HG03045 (cell line): ENCODE measurements around the gene ZC4H2.
"Not testable (repeated sequence)": the region's sequence is repeated elsewhere in the genome, so short reads cannot be mapped to it uniquely, and the experiment has no call there.

Experiments used
- ATAC-seq: cut with Tn5 transposase; IDR thresholded peaks from one replicate; pipeline ENCODE4 v1.9.1; 2021; ENCODE audit warnings: mild to moderate bottlenecking, moderate library complexity; ENCODE audit not compliant: unreplicated experiment

ZC4H2 gene, protein sequence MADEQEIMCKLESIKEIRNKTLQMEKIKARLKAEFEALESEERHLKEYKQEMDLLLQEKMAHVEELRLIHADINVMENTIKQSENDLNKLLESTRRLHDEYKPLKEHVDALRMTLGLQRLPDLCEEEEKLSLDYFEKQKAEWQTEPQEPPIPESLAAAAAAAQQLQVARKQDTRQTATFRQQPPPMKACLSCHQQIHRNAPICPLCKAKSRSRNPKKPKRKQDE

DNA sequence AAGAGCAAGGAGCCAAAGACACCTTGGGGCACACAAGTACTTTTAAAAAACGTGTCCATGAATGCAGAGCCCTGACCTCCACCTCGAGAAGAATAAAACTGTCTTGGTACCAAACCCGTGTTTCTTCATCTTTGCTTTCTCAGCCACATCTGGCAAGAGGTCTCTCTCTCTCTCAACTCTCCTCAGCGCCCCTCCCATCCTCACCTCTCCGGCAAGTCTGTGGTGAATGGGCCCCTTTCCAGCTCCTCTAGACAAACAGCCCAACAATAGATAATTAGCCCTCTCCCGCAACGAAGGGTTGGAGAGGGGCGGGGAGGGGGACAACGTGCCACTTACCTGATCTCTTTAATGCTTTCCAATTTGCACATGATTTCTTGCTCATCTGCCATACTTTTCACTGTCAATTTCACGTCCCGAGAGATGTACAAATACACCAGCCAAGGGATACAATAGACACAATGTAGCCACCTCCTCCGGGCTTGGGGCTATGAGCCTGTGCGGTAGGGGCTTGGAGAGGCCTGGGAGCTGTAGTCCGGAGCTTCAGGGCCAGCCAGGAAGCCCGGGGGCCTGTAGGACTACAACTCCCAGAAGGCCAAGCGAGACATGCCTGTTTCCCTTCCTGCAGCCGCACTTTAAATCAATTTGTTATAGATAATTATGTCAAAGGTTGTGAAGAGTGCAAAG, at the start of gene ZC4H2:
TSS of gene ZC4H2 (minus strand) at position 462 of the 684 bp plus-strand sequence. CDS start at position 389, 73 bp downstream.
- ATAC-seq, result peak; percentile 100

DNA sequence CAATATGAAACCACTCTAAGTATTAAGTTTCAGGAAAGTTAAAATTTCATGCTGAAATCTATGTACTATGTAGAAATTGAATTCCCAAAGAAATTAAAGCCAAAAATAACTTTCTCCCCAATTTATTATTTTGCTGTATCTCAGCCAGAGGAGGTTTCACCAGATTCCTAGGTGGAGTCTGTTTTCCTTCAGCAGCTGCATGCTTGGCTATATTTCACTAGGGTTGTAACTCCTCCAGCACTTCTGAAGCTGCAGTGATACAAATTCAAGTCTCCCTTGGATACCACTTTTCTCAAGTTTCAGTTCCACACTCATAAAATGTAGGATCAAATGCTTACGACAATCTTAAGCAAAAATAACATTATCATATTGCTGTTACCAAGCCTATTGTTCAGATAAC, 41.2 kb upstream of the ZC4H2 start:
- ATAC-seq, result no peak

DNA sequence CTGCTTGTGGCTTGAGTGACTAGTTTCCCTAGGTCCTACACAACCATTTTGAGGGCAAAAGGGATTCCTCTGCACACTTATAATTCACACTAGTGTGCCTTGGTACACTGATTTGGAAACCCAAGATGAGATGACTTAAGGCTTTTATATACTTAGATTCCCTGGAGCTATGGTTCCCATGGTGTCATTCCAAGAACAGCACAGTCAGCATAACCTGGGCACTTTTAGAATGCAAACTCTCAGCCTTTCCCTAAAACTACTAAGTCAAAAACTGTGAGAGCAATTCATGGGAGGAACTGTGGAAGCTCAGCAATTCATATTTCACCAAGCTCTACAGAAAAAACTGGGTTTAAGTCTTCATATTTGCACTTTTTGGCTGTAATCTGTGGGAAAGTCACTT, 38.0 kb upstream of the ZC4H2 start:
- no peak for ATAC-seq

DNA sequence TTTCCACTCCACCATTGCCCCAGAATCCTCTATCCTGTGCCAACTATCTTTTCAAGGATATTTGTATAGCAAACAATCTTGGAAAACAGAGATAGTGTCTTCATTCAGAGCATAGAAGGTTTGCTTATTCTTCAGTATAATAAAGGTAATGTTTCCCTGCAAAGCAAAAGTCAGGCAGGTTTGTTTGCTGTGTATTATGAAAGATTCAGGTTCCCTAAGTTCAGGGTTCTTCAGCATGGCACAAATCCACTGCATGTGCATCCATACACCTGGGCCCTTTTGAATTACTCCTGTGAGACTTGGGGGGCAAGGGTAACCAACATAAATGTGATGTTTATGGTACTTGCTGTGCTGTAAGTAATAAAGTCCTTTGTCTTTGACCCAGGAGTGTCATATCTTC, 33.2 kb upstream of the ZC4H2 start:
- ATAC-seq, result no peak

DNA sequence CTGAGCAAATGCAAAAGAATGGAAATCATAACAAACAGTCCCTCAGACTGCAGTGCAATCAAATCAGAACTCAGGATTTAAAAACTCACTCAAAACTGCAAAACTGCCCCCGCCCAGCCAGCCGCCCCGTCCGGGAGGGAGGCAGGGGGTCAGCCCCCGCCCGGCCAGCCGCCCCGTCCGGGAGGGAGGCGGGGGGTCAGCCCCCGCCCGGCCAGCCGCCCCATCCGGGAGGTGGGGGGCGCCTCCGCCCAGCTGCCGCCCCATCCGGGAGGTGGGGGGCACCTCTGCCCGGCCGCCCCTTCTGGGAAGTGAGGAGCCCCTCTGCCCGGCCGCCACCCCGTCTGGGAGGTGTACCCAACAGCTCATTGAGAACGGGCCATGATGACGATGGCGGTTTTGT, 26.0 kb upstream of the ZC4H2 start:
- not testable (repeated sequence) for ATAC-seq

DNA sequence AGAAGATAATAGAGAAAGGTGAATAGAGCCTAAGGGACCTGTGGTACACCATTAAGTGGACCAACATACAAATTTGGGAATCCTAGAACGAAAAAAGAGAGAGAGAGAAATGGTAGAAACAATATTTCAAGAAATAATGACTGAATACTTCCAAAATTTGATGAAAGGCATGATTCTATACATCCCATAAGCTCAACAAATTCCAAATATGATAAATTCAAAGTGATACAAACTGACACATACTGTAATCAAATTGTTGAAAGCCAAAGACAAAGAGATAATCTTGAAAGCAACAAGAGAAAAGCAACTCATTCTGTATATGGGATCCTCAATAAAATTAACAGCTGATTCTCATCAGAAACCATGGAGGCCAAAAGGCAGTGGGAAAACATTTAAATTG, 20.6 kb upstream of the ZC4H2 start:
- no peak for ATAC-seq

DNA sequence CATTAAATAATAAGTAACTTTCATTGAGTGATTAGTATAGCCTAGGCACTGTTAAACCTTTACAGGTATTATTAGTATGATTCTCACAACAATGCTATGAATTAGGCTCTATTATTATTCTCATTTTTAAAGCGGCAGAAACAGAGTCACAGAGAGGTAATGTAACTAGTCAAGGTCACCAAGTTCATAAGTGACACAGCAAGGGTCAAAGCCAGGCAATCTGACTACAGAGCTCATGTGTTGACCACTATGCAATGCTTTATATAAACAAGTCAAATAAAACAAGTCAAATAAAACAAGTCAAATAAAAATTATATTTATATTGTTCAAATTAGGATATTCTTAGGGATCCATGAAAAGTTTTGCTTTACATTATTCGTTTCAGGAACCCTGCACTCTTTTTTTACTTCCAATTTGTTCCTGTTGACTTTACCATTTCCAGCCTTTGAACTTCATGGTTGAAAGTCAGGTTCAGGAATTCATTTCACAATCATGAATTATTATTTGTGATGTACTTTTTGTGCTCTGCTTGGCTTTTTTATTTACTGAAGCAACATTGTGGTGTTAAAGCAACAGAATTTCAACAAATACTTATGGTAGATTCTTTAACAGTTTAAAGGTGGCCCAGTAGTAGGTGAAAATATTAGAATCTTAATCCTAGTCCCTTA, 18.0 kb upstream of the ZC4H2 start:
- ATAC-seq, result no peak

DNA sequence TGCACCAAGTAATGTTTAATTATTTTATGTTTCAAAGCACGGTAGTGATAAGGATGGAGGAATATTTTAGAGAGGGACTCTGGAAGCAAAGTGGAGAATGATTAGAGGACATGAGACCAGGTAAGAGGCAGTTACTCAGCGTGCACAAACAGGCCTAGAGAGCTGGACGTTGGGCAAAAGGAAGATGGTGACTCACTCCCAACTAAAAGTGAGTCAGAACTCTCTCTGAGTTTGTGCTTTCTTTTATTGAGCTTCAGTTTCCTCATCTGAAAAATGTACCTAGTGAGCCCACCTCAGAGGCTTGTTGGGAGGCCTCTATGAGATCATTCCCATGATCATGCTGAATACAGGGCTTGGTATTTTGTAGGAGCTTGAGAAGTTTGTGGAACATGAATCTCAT, 1.6 kb upstream of the ZC4H2 start:
- no peak for ATAC-seq

DNA sequence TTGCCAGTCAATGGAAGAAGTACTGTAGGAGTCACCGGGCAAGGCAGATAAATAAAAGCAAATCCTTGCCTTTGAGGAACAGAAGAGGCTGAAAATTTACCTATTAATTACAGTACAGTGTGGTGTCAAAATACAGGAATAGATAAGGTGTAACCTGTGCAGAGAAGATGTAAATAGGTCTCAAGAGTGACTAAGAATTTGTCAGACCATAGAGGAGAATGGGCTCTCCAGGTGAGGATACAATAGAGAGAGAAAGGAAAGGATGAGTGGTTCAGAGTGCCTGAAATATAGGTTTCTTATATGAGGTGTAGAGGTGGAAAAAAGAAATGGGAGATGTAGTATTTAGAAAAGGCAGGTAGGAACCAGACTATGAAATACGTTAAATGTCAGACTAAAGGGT, 801 bp upstream of the ZC4H2 start:
- ATAC-seq, result no peak

DNA sequence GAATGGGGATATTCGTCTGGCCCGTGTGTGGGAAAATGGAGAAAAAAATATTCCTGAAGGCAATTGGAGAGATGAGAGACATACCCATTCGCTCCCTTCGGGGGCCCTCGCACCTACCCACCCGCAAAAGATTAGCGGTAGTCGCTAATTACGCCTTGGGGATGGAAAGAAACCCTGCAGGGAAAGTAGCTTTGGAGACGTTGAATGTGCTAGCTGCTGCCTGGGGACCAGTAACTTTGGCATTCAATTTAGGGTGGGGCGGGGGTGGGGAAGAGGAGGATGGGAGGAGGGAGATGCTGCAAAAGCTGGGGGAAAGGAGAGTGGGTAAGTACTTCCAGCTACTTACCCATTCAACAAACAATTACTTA, 407 bp upstream of the ZC4H2 start:
- peak; percentile 21 for ATAC-seq

DNA sequence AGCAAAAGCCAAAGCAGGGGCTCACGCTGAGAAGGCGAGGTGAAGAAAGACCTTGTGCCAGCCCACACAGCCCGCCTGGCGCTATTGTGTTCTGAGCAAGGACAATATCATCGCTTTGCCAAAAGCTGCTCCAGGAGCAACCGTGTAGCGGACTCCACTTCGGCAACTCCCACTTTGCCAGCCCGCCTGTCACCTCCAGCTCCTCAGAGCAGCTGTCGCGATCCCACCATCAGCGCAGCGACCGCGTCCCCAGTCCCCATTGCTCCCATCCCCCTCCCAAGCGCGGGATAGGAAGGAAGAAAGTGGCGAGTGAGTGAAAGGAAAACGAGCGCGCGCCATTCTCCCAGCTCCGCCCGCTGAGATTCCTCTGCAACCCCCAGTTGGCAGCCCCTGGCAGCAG, 759 bp downstream of the ZC4H2 start:
- ATAC-seq, result peak; percentile 25

DNA sequence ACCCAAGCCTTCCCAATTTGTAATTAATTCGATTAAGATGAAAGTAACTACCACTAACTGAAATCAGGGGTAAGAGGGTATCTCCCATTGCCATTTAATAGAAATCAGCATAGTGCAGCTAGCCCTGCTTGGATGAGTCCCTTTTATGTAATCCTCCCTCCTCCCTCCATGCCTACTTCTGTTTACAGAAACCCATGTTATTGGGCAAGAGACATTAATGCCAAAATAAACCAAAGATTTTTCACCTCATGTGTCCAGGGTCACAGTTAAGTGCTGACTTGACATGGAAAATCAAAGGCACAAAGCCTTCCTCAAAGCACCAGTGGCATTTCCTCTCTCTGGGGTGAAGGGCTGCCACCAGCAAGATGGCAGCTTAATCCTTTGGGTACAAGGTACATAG, 50.8 kb downstream of the ZC4H2 start:
- no peak for ATAC-seq

DNA sequence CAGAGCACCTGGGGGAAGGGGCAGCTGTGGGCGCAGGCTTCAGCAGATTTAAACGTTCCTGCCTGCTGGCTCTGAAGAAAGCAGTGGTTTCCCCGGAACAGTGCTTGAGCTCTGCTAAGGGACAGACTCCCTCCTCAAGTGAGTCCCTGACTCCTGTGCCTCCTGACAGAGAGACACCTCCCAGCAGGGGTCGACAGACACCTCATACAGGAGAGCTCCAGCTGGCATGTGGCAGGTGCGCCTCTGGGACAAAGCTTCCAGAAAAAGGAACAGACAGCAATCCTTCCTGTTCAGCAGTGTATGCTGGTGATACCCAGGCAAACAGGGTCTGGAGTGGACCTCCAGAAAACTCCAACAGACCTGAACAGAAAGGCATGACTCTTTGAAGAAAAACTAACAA, 68.1 kb downstream of the ZC4H2 start:
- ATAC-seq, result no peak

DNA sequence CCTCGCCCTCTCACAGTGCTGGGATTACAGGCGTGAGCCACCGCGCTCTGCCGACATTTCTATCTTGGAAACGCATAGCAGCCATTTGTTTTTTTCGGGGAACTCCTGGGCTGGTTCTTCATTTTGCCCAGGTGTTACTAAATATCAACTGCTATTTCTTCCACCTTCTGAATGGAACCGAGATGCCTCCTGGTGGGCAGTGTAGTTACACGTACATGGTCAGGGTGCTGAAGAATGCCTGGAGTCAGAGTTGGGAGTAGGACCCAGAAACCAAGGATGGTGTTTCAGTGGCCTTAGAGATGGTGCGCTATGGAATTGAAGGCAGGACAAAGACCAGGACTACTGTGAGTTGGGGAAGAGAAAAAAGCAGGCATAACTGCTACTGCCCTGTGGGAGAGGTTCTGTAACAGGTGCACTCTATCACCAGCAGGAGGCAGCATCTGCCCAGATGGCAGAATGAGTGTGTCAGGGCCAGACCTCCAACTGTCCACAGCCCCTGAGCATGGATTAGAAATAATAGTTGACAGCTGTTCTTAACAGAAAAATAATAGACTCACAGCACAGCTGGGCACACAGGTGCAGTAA, 81.7 kb downstream of the ZC4H2 start:
- peak; percentile 66 for ATAC-seq

DNA sequence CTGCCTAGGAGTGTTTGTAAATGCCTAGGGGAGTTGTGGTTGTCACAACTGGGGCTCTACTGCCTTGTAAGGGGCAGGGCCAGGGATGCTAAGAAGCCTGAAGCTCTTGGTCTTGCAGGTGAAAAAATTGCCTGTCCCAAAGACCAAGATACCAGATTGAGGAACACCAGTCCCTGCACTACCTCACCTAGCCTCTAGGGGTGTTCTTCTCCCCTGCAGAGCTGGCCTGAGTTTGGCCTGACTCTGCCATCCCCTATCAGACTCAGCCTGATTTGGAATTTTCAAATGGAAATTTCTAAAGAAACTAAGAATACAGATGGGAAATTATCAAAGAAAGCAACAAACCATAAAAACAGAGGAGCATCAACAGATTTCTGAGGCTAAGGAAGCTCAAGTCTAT, 90.4 kb downstream of the ZC4H2 start:
- no peak for ATAC-seq

DNA sequence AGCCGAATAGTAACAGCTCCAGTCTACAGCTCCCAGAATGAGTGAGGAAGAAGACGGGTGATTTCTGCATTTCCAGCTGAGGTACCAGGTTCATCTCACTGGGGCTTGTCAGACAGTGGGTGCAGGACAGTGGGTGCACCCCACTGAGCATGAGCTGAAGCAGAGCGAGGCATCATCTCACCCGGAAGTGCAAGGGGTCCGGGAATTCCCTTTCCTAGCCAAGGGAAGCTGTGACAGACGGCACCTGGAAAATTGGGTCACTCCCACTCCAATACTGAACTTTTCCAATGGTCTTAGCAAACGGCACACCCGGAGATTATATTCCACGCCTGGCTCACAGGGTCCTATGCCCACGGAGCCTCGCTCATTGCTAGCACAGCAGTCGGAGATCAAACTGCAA, 97.5 kb downstream of the ZC4H2 start:
- ATAC-seq, result not testable (repeated sequence)

DNA sequence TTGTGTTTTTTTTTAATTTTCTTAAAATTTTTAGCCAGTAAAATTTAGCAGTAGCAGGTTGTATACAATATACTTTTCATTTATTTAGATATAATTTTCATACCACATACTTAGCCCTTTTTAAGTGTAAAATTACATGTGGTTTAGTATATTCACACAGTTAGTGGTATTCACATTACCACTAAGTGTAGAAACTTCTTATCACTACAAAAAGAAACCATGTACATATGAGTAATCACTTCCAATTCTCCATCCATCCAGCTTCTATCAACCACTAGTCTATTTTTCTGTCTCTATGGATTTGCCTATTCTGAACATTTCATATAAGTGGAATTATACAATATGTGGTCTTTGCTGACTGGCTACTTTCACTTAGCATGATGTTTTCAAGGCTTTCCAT, 109.0 kb downstream of the ZC4H2 start:
- ATAC-seq, result no peak
